ENCODE data around the gene SND1.

GRCh38 chr7:127628445-127628844 is 23.5 kb upstream of the SND1 start:
- TF ChIP-seq CTCF (IDR thresholded peaks at IDR 0.05) = no peak
- TF ChIP-seq POLR2AphosphoS5 (IDR thresholded peaks at IDR 0.05) = no peak

Data from breast epithelium (tissue), 3 donors.